NCI-H2196 treated with DMSO at 0.1 percent for 48 hours (cell line): Measurements from ENCODE around the gene MLPH.

Source experiments
- DNase-seq: peaks from one replicate; lab custom pipeline; 2025; ENCODE audit not compliant: unreplicated experiment; lab: John Stamatoyannopoulos, UW

Gene MLPH

GRCh38 chr2:237599465-237600110 is 112.5 kb downstream of the MLPH start:
- DNase-seq, result no peak

GRCh38 chr2:237600205-237600846 is 113.3 kb downstream of the MLPH start:
- no peak for DNase-seq

- DNase-seq, result no peak
Observed at GRCh38 chr2:237601453-237602116, 114.5 kb downstream of the MLPH start.

- no peak for DNase-seq
Observed at GRCh38 chr2:237602409-237602808, 115.4 kb downstream of the MLPH start.

GRCh38 chr2:237603049-237603717 is 116.1 kb downstream of the MLPH start:
- no peak for DNase-seq

GRCh38 chr2:237603718-237604362 is 116.8 kb downstream of the MLPH start:
- no peak for DNase-seq

- no peak for DNase-seq
Observed at GRCh38 chr2:237604391-237604790, 117.3 kb downstream of the MLPH start.
